Smooth muscle cell of the brain vasculature (primary cell): ENCODE results near the gene EGLN3.
"Not testable (repeated sequence)": the region's sequence is repeated elsewhere in the genome, so short reads cannot be mapped to it uniquely, and the experiment has no call there.

Source experiments
- DNase-seq: peaks from one replicate; pipeline ENCODE4 v3.0.0-alpha.2; 2012; ENCODE audit warnings: low read depth, low spot score

EGLN3 gene

DNA sequence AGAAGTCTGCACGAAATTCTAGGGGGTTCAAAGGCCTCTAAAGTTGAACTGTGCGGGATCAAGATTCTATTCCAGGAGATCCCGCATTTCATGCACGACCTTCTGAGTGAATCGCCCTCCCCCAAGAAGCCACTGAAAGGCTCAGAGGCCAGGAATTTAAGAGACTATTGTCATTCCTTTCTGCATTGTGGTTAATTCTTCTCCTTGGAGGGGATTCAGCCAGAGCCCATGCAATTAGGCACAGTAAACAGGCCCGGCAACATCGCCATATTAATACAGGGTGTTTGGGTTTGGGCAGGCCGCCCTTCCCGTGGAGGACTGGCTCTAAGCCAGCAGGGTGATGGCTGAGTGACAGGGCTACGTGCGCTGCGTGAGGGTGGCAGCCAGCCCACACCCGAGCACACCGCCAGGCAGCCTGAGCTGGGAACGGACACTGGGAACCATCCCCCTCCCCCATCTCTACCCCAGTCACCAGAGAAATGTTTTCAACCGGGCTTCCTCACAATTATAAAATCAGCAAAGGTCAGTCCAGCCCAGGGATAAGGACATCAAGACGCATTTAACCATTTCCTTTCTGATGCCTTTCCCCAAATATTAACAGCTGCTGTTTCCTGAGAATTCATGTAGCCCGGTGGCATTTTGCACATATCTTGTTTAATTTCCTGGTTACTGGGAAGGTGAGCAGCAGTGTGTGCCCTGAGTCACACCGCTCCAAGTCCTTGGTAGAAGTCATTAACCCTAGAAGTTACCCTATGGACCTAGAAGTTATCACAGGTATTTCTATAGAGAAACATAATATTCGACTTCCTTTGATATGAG lies 12.5 kb downstream of the EGLN3 start:
- DNase-seq, result no peak

DNA sequence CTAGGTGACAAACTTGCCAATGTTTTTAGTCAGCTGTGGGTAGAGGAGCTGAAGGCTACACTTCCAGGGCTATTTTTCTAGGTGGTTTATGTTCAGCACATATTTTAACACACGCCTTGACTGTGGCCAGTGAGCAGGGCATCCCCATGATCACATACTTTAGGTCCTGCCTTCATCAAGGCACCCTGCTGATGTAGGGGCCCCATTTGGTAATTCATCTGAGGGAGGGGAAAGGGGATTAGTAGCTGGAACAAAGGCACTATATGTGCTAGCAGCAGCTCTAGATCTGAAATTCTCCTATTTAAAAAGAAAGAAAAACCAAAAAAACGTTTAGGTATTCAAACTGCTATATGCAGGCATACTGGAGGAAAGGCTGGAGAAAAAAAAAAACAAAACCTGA lies 14.5 kb downstream of the EGLN3 start:
- DNase-seq, result no peak

DNA sequence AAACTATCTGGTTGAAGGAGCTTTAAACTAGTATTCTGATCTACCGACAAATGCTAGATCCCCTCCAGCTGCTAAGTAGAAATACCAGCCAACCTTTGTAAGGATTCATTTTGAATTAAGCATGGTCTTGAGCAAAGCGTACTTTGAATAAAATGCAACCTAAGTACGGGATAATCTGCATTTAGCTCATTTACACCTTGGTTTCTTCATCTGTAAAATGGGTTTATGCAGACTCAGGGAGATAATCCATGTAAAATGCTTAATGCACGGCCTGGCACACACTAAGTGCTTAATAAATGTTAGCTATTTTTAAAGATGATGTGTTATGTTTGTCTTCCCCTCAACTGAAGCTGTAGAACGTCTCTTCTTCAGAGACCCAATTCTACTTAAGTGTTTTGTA lies 15.9 kb downstream of the EGLN3 start:
- no peak for DNase-seq

DNA sequence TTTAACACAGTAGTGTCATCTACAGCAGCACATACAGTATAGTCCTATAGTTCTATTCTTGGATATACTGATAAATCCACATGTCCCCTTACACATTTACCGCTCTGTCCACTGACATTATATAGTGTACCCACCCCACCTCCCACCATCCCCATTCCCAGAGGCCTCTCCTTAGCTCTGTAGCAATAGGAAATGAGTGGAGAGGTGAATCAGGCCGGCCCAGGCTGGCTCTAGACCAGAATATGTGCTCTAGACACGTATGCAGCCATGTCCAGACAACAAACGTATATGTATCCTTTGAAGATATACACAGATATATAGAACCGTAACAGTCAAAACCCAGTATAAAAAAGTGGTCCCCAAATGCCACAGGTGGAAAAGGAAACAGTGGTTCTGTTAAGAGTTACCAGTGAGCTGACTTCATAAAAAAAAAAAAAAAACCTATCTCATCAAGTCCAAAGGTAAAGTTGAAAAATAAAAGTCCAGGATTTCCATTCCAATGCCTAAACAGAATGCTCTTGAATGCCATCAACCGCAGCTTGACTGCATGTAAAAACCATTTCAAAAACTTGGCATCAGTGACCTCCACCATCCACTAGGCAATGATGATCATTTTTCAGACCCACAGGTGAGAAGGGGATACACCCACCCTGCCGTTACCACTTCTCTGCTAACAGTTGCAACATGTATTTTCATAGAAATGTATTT lies 16.7 kb downstream of the EGLN3 start:
- no peak for DNase-seq

DNA sequence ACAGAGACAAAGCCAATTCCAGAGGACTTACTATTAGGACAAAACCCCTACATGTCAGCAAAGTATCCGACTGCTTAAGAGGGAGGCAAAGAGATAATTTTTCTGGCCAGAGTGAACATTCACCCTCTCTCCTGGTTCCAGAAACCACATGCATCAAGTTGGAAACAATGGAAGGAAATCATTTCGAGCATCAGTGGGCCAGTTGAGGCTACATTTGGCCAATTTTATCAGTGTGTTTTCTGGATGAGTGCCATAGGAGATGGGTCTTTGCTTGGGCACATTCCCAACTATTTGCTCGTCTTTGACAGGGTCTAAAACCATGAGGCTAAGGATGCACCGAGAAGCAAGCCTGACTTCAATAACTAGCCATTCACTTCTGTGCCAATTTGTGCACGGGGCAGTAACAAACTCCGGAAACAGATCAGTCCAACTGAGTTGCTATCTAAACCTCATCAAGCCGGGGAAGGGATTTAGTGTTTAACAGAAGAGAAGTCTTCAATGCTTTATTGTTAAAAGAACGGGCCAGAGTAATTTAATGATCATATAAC lies 17.4 kb downstream of the EGLN3 start:
- DNase-seq, result no peak

DNA sequence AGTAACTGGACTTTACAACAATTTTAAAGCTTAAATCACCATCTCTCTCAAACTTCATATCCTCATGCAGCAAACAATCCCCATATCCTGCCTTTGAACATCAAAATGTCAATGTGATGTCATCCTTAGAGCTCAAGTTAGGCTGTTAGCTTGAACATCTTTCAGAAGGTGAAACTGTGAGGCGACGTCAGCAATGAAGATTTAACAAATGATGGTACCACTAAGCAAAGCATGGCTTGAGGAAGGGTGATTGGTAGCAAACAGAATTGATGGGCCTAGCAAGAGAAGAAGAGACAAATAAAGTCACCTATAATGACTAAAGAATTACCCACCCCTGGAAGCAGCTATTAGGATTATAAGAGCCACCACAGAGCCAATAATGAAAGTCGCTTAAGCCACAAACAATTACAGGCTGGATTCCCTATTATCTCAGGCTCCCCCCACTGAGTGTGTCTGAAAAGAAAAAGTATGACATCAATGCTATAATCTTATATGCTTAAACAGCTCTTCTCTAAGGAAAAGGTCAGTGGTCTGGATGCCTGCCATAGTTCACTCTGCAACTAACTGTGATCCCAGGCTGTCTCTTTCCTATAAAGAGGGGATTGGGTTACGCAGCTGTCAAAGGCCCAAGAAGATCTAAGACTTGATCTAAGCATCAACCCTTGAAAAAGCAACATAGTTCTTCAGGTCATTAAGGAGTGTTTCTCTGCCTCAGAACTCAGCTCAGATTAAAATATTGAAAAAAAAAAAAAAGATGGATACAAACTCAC lies 18.1 kb downstream of the EGLN3 start:
- no peak for DNase-seq

DNA sequence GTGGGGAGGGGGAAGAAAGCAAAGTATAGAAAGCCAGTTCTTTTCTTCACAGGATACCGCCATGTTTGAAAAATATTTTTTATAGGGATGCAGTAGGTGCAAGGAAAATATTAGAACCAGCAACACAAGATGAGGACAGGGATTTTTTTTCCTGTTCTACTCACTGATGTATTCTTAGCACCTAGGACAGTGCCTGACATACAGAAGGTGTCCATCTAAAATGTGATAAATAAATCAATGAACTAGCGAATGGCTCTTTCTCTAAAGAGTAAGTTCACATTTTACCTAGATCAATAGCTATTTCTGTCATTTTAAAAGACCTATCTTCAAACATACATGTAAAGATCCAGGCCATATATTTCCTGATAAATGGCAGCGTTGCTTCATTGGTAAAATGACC lies 18.8 kb downstream of the EGLN3 start:
- DNase-seq, result no peak

DNA sequence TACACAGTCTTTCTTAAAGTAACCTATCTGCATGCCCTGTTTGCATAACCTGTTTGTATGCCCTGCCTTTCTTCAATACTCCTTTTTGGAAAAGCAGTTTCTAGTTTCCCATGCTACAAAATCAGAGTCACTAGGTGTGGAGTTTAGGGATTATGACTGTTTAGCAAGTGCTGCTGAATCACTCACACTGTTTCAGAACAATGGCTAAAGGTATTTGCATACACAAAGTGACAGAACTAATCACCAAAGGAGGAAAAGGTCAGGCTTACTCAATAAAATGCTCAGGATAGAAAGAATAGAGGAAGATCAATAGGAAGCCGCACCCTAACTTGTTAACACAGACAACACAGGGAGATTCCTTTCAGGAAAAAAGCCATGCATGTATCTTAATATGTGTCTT lies 19.4 kb downstream of the EGLN3 start:
- DNase-seq, result no peak

DNA sequence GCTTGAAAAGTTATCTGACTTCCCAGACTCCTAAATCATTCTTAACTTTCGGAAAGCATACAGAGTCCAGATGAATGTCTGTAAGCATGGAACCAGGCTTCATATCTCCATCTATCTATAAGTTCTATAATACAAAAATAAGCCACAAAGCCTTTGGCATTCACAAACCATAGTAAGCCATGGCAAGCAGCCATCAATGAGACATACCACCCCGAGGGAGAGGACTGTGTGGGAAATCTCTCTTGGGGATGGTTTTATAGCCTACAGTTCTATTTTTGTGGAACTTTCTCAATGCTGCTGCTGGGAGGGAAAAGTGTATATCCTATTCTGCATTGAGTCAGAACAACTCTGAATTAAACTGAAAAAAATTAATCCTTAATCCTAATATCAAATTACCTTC lies 20.4 kb downstream of the EGLN3 start:
- no peak for DNase-seq

DNA sequence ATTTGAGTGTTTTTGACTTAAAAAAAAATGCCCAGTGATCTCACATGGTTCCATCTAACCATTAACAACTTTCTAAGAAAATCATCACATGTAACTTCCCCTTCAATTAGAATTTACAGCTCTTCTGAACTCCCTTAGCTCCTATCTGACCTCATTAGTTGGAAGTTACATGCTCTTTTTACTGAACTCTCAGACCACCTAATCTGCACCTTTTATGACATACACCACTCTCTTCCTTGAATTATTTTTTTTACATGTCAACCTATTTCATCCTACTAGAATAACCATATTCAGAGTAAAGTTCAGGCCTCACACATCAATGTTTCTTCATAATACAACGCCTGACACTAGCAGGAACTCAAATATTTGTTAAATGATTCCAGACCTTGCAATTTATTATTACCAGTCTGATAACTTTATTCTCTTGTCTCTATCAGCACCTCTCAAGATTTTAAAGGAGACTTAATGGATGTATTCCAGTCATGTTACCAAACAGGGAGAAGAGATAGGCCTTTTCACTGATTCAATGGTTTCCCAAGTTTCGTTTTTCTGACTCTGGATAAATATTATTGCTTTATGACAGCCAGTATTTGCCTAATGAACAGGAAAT lies 21.0 kb downstream of the EGLN3 start:
- DNase-seq, result no peak

DNA sequence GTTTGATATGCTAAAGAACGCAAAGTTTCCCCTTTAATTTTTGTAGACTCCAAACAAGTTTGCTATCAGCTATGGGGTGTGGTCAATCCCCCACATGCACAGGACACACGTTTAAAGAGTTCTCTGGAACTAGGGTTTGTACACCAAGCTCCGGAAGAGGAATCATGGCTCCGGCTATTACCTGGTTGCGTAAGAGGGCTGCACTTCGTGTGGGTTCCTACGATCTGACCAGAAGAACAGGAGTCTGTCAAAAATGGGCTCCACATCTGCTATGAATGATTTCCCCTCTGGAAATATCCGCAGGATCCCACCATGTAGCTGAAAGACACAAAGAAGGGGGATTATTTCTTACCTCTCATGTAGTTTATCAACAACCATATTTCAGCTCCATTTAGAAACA lies 22.0 kb downstream of the EGLN3 start:
- no peak for DNase-seq

DNA sequence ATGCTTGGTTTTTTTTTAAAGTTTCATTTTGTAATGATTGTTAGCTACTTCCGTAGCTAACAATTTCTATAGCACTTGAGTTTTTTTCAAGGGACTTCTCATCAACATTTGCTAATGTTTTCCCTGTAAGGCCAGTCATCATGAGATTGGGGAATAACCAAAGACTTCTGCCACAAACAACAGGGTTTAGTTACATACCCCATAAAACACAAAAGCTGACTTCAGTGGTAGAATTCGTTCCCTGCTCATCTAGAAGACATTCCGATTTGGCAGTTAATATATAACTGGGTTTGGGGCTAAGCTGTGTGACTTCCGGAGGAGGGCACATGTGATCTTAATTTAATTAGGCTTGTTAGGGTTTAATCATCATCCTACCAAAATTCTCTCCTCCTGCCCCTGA lies 22.9 kb downstream of the EGLN3 start:
- no peak for DNase-seq

DNA sequence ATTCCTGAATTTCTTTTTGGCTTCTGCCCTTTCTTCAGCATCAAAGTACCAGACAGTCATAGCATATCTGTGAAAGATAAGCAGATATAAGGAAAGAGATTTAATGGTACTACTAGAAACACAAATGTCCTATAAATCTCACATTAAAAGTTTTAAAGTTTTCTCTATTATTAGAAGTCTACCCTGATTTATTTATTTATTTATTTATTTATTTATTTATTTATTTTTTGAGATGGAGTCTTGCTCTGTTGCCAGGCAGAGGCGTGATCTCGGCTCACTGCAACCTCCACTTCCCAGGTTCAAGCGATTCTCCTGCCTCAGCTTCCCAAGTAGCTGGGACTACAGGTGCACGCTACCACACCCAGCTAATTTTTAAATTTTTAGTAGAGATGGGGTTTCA lies 23.9 kb downstream of the EGLN3 start:
- not testable (repeated sequence) for DNase-seq

DNA sequence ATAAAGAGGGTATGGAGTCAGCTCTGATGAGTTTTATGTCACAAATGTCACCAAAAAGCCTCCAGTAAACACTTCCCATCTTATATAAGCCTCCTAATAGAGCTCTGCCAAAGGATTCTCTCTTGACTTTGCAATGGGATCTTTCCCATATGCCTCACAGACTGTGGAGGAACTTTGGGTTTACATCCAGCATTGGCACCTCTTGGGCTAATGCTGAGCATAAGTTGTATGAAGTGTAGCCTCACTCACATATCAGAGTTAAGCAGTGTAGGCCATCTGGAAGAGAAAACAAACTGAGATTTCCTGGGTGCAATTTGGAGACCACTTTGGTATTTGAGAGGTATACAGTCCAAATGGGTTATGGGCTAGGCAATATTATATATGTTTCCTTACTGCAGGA lies 24.9 kb downstream of the EGLN3 start:
- no peak for DNase-seq

DNA sequence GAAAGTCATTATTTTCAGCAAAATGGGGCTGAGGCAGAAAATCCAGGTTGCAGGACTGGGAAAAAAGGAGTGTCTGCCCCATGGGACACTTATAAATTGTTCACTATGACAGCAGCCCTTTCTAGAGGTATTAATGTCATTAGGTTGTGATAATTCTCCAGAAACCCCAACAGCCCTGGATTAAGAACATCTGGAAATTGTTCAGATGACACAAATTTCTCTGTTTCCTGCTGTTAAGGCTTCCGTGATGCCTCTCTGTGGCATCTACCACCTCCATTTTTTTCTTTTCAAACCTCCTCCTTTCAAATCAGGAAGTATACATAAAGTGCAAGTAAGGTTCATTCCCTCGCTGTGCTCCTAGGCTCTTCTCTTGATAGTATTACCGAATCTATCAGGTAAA lies 25.6 kb downstream of the EGLN3 start:
- no peak for DNase-seq

DNA sequence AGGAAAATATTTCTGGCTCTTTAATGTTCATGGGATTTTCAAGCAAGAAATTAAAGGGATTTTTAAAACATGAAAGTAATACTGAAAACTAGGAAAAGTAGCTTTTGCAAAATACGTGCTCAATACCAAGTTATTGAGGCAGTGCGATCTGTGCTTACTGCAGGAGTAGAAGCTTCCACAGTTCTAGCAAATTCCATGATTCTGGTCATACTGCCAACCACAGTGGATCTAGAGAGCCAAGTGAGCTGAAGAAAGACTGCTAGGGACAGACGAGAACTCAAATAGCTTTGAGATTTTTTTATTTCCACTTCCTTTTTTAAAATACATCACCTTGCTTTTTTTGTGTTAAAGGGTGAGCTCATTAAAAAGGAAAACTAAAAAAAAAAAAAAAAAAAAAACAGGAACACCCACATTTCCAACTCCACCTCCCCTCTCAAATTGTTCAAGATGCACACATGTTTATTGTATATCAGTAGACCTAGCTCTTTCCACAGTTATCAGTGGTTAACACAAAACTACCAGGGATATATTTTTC lies 26.2 kb downstream of the EGLN3 start:
- no peak for DNase-seq

DNA sequence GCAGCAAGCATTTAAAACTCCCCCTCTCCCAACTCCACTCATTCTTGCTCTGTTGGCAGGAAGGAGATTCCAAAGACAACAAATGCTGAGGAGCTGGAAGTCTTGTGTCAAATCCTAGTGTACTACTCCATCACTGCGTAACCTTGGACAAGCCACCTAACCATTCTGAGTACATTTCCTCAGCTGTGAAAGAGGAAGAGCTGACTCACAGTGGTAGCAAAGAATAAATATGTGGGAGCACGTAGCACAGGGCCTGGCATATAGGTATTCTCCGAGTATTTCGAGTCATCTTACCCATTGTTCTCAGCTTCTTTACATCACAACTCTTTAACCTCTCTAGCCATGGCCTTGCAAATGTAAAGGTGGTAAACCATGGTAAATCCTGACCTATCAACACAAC lies 28.7 kb downstream of the EGLN3 start:
- no peak for DNase-seq

DNA sequence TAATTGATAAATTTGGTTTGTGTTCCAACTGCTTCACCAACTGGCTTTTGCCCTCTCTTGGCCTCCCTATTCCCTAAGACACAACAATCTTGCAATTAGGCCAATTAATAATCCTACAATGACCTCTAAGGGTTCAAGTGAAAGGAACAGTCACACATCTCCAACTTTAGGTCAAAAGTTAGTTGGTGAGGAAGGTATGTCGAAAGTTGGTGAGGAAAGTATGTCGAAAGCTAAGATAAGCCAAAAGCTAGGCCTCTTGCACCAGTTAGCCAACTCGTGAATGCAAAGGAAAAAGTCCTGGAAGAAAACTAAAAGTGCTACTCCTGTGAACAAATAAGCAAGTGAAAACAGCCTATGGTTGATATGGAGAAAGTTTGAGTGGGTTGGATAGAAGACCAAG lies 32.6 kb downstream of the EGLN3 start:
- no peak for DNase-seq

DNA sequence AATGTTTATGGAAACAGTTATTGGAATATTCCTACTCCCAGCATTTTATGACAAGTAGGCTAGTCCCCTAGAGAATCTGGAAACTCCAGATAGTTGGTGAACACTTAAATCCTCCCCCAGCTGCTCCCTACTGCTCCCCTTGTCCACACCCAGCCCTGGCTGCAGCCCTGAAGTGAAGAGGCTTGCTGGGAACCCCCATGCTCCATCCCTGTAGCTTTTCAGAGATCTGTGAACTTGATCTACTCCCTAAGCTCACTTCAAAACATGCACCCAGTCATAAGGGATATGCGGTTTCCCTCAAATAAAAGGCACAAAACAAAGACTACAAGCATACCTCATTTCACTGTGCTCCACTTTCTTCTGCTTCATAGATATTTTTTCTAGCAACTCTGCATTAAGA lies 33.2 kb downstream of the EGLN3 start:
- no peak for DNase-seq

DNA sequence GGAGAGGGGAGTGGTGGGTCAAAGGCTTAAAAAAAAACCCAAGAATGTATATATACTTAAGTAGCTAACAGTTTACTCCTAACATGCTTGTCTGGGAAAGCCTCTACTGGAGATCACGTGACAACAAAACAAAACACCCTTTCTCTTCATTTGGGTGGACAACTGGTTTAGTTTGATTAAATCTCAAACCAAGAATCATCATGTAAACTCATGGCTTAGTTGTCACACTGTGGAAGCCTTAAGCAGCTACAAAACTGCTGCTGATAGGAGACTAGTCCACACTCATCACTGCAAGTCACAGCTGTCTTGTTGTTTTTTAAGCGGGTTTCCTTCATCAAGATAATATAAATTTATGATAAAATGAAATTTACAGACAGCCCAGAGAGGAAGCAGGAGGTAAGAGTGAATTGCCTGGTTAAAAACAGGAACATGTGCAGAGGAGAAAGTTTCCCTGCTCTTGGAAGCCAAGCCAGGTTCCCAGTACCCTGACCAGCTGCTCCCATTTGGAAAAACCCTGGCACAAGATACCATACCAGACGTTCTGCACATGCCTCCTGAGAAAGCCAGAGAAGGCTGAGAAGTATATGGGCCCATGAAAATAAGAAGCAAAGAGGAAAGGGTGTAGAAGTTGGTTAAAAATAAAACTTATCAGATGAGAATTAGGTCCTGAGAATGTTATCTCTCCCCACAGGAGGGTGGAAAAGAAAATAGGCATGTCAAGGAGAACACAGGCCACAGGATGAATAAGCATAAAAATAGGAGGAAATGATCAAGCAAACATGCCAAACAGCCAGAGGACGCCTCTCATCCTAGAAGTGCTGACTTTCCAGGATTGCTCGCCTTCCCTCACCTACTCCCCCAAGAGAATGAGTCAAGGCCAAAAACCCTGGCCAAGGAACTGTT lies 34.0 kb downstream of the EGLN3 start:
- peak; percentile 1 for DNase-seq

DNA sequence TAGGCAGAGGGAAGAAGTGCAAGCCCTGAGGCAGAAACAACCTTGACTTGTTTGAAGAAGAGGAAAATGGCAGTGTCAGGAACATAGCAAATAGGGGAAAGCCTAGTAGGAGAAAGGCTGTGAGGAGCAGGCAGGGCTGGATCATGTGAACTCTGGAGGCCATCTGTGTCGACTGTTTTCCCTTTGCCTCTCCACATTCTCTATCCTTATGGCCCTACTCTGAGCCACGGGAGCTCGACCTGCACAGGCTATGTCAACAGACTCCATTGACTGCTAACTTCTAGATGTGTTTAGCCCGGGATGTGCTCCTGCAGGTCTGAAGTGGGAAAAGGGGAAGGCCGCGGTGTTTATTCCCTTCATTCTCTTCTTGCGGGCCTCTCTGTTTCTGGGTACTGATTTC lies 35.2 kb downstream of the EGLN3 start:
- no peak for DNase-seq
